Neutrophil (primary cell): Measurements from ENCODE around the gene SELENOO.

ENCODE experiments used
- H3K27ac ChIP-seq: fragments of 200-600 bp; sonication (generic); 2 replicates; pipeline ENCODE4 v1.5.1; 2016; ENCODE audit warnings: mild to moderate bottlenecking, moderate library complexity
- H3K27me3 ChIP-seq: fragments of 200-600 bp; sonication (generic); 2 replicates; pipeline ENCODE4 v1.6.0; 2016; ENCODE audit warnings: mild to moderate bottlenecking
- H3K36me3 ChIP-seq: fragments of 200-600 bp; sonication (generic); 2 replicates; pipeline ENCODE4 v1.5.1; 2017
- H3K4me1 ChIP-seq, 2 experiments: fragments of 200-600 bp in 1 of 2; sonication (generic) in 1 of 2; 1 replicate in 1 of 2; 2 replicates in 1 of 2; pipeline versions ENCODE4 v1.5.1 to v1.6.1; 2013 to 2016; ENCODE audit warnings: low read depth in 1 of 2, low read length in 1 of 2, mild to moderate bottlenecking in 1 of 2, moderate library complexity in 1 of 2; ENCODE audit not compliant: control insufficient read depth in 1 of 2, insufficient read depth in 1 of 2
- H3K4me3 ChIP-seq, 2 experiments: fragments of 200-600 bp in 1 of 2; sonication (generic) in 1 of 2; 1 replicate in 1 of 2; 2 replicates in 1 of 2; pipeline ENCODE4 v1.5.1; 2013 to 2016; ENCODE audit warnings: low read depth in 1 of 2, low read length in 1 of 2, mild to moderate bottlenecking in 1 of 2, moderate library complexity in 1 of 2
- H3K9me3 ChIP-seq: fragments of 200-600 bp; sonication (generic); 2 replicates; pipeline ENCODE4 v1.5.1; 2016
- TF ChIP-seq, protein P1 (sequence below): fragments of 200-600 bp; sonication (generic); IDR thresholded peaks from 2 replicates; pipeline ENCODE4 v1.5.1; 2016; ENCODE audit warnings: antibody characterized with exemption

The SELENOO gene

DNA sequence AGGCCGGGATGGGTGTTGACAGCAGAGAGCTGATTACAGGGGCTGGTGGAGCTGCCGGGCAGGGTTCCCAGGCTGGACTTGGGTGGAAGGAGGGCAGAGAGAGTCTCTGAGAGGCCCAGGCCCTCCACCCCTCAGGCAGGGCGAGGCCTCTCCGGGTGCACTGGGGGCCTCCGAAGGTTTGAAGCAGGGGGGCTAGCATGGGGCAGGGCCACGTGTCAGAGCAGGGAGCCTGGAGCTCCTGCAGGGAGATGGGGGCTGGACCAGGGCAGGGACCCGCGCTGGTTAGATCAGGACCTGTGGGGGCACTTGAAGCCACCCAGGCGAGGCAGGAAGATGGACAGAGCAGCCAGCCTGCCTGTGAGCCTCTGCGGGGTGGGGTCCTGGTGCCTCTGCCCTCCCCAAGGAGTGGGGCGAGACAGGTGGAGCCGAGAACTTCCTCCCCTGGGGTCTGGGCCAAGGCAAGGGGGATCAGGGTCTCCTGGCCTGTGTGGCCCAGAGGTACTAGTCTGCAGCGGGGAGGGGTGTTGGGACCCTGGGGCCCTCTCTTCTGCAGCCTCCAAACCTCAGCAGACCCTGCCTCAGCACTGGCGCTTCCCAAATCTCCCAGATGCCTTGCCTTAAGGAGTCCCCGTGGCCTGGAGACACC is 29.4 kb upstream of the SELENOO start:
- TF ChIP-seq, protein P1, sequence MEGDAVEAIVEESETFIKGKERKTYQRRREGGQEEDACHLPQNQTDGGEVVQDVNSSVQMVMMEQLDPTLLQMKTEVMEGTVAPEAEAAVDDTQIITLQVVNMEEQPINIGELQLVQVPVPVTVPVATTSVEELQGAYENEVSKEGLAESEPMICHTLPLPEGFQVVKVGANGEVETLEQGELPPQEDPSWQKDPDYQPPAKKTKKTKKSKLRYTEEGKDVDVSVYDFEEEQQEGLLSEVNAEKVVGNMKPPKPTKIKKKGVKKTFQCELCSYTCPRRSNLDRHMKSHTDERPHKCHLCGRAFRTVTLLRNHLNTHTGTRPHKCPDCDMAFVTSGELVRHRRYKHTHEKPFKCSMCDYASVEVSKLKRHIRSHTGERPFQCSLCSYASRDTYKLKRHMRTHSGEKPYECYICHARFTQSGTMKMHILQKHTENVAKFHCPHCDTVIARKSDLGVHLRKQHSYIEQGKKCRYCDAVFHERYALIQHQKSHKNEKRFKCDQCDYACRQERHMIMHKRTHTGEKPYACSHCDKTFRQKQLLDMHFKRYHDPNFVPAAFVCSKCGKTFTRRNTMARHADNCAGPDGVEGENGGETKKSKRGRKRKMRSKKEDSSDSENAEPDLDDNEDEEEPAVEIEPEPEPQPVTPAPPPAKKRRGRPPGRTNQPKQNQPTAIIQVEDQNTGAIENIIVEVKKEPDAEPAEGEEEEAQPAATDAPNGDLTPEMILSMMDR, result no peak
- peak overlapping the region; percentile 64 to 67 for H3K4me3 ChIP-seq
- no peaks in the 10 kb centered on the region for H3K36me3 ChIP-seq

DNA sequence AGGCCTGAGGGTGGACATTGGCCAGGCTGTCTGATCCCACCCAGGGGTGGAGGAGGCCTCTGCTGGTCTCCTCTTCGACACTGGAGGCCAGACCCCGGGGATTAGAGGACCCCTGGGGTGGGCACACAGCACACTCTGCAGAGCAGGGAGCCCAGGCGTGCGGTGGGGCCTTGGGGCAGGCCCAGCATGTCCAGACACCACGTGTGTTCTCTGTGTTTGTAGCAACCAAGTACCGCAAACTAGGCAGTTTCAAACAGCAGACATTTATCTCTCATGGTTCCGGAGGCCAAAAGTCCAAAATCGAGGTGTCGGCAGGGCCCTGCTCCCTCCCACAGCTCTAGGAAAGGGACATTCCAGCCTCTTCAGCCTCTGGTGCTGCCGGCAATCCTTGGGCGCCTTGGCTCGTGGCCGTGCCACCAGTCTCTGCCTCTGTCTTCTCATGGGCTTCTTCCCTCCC is 28.8 kb upstream of the SELENOO start:
- Histone ChIP-seq H3K4me1 (peaks cover 23 to 40% of the 10 kb centered on the region in 2 experiments), H3K27me3 (peaks cover 69% of the 10 kb centered on the region), H3K9me3 (no peaks in the 10 kb centered on the region), H3K27ac (peak overlapping the region; percentile 48), H3K36me3 (peaks cover 1% of the 10 kb centered on the region), H3K4me3 (peak overlapping the region; percentile 64 to 67)
- TF ChIP-seq, protein P1, result no peak

More for the DNA sequence above, 29.4 kb upstream of the SELENOO start:
- H3K9me3 ChIP-seq, result no peaks in the 10 kb centered on the region
- peaks cover 69% of the 10 kb centered on the region for H3K27me3 ChIP-seq
- peaks cover 23 to 40% of the 10 kb centered on the region in 2 experiments for H3K4me1 ChIP-seq
- H3K27ac ChIP-seq, result peak overlapping the region; percentile 51

- Histone ChIP-seq H3K9me3 (no peaks in the 10 kb centered on the region), H3K4me1 (peaks cover 23 to 40% of the 10 kb centered on the region in 2 experiments), H3K36me3 (peaks cover 13% of the 10 kb centered on the region), H3K4me3 (peak overlapping the region; percentile 17 to 44), H3K27ac (peak overlapping the region; percentile 62), H3K27me3 (peaks cover 69% of the 10 kb centered on the region)
- TF ChIP-seq, protein P1, result no peak
These were observed 27.4 kb upstream of the SELENOO start for GRCh38 chr22:50173311-50173982.

- Histone ChIP-seq H3K4me3 (no peak overlapping the region), H3K27me3 (peaks cover 69% of the 10 kb centered on the region), H3K27ac (no peak overlapping the region), H3K9me3 (no peaks in the 10 kb centered on the region), H3K36me3 (peaks cover 15% of the 10 kb centered on the region), H3K4me1 (peaks cover 23 to 40% of the 10 kb centered on the region in 2 experiments)
- TF ChIP-seq, protein P1, result no peak
These were observed 26.8 kb upstream of the SELENOO start for GRCh38 chr22:50173983-50174355.

DNA sequence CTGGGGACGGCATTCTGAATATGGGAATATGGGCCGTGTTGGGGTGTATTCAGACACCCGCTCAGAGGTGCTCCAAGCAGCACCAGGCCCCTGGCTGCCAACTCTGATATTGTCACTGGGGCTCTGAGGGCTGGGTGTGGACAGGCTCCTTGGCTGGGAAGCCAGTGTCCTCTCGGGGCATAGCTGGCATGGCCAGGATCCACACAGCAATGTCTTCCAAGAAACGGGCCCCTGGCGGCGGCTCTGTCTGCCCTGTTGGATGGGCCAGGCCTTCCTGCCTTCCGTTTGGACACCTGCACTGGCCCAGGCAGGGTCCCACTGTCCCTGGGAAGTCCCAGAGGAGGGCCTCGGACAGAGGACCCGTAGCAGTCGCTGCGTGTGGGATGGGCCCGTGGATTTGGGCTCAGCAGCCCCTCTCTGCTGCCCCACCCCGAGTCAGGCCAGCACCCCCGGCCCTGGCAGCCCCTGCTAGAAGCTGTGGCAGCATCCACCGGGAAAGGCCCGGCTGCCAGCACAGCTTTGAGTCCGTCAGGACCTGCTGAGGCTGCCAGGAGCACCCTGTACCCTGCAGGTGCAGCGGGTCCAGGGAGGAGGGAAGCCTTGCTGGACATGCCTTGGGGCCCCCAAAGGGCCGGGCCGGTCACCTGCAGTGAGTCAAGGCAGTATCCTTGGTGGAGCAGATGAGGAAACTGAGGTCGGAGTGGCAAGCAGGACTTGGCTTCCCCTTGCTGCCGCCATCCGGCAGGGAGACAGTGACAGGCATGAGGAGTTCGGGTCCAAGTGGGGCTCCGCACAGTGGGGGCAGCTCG is 26.2 kb upstream of the SELENOO start:
- TF ChIP-seq, protein P1, result no peak
- Histone ChIP-seq H3K27ac (no peak overlapping the region), H3K36me3 (peaks cover 21% of the 10 kb centered on the region), H3K4me1 (peaks cover 23 to 35% of the 10 kb centered on the region in 2 experiments), H3K4me3 (no peak overlapping the region), H3K27me3 (peaks cover 69% of the 10 kb centered on the region), H3K9me3 (no peaks in the 10 kb centered on the region)
